Stimulated activated naive B cell treated with anti-CD40 and anti-IgM and Interleukin-4, amounts not matched to agents 10 μg/mL and 1 μg/mL and 100 μg/mL, for 72 hours (primary cell): ENCODE measurements around the gene SETD3.

Experiments used
- ATAC-seq, 2 donors: fragments of 150-1000 bp; cut with Tn5 transposase; replicated peaks; 2 replicates each; pipeline ENCODE4 v1.10.0; 2021; ENCODE audit warnings: moderate library complexity in 1 of 2
- DNase-seq: peaks from one replicate; pipeline ENCODE4 v3.0.0; 2021
- H3K27ac Mint-ChIP-seq: one replicate; pipeline ENCODE4 v1.8.0; 2022; ENCODE audit warnings: mild to moderate bottlenecking, mixed read lengths
- H3K27me3 Mint-ChIP-seq, 2 donors: one replicate each; pipeline ENCODE4 v1.8.0; 2022; ENCODE audit warnings: mixed read lengths in 2 of 2
- H3K36me3 Mint-ChIP-seq, 2 donors: one replicate each; pipeline ENCODE4 v1.8.0; 2022; ENCODE audit warnings: mixed read lengths in 2 of 2, mild to moderate bottlenecking in 1 of 2
- H3K4me1 Mint-ChIP-seq, 2 donors: one replicate each; pipeline ENCODE4 v1.8.0; 2022; ENCODE audit warnings: mixed read lengths in 2 of 2, mild to moderate bottlenecking in 1 of 2
- H3K4me3 Mint-ChIP-seq, 2 donors: one replicate each; pipeline ENCODE4 v1.8.0; 2022; ENCODE audit warnings: mild to moderate bottlenecking in 2 of 2, mixed read lengths in 2 of 2, moderate library complexity in 1 of 2
- H3K9me3 Mint-ChIP-seq, 2 donors: one replicate each; pipeline ENCODE4 v1.8.0; 2022; ENCODE audit warnings: mixed read lengths in 2 of 2, mild to moderate bottlenecking in 1 of 2

Gene SETD3

GRCh38 chr14:99467336-99468078 is 13.2 kb downstream of the SETD3 start:
- Mint-ChIP-seq H3K4me3 (peak overlapping the region in 1 of 2 donors; percentile 43), H3K4me1 (peaks cover 22 to 29% of the 10 kb centered on the region in 2 donors), H3K27ac (no peak overlapping the region), H3K36me3 (peaks cover 18 to 24% of the 10 kb centered on the region in 2 donors), H3K27me3 (no peaks in the 10 kb centered on the region), H3K9me3 (no peaks in the 10 kb centered on the region)
- no peak for ATAC-seq
- DNase-seq: no peak

GRCh38 chr14:99466758-99467157 is 13.9 kb downstream of the SETD3 start:
- peaks cover 24 to 32% of the 10 kb centered on the region in 2 donors for H3K36me3 Mint-ChIP-seq
- no peaks in the 10 kb centered on the region for H3K9me3 Mint-ChIP-seq
- H3K4me3 Mint-ChIP-seq: no peak overlapping the region
- H3K27ac Mint-ChIP-seq: no peak overlapping the region
- no peaks in the 10 kb centered on the region for H3K27me3 Mint-ChIP-seq
- DNase-seq (no peak), ATAC-seq (no peak)
- H3K4me1 Mint-ChIP-seq: peaks cover 22 to 29% of the 10 kb centered on the region in 2 donors

- DNase-seq: no peak
- peaks cover 17 to 22% of the 10 kb centered on the region in 2 donors for H3K4me1 Mint-ChIP-seq
- H3K9me3 Mint-ChIP-seq: no peaks in the 10 kb centered on the region
- no peak overlapping the region for H3K4me3 Mint-ChIP-seq
- H3K27ac Mint-ChIP-seq: no peak overlapping the region
- no peak for ATAC-seq
- H3K27me3 Mint-ChIP-seq: no peaks in the 10 kb centered on the region
- peaks cover 32 to 42% of the 10 kb centered on the region in 2 donors for H3K36me3 Mint-ChIP-seq
These were observed 15.4 kb downstream of the SETD3 start for GRCh38 chr14:99465288-99465687.

- ATAC-seq: no peak
- Mint-ChIP-seq H3K9me3 (no peaks in the 10 kb centered on the region), H3K27me3 (no peaks in the 10 kb centered on the region), H3K4me3 (no peak overlapping the region), H3K36me3 (peaks cover 32 to 49% of the 10 kb centered on the region in 2 donors), H3K4me1 (peaks cover 13 to 16% of the 10 kb centered on the region in 2 donors), H3K27ac (no peak overlapping the region)
- no peak for DNase-seq
These were observed 16.7 kb downstream of the SETD3 start for GRCh38 chr14:99463974-99464373.

- peaks cover under 1 to 4% of the 10 kb centered on the region in 2 donors for H3K4me1 Mint-ChIP-seq
- peaks cover 32 to 53% of the 10 kb centered on the region in 2 donors for H3K36me3 Mint-ChIP-seq
- no peaks in the 10 kb centered on the region for H3K27me3 Mint-ChIP-seq
- no peaks in the 10 kb centered on the region for H3K9me3 Mint-ChIP-seq
- ATAC-seq: no peak
- no peak for DNase-seq
- no peak overlapping the region for H3K27ac Mint-ChIP-seq
- no peak overlapping the region for H3K4me3 Mint-ChIP-seq
These were observed 18.4 kb downstream of the SETD3 start for GRCh38 chr14:99462210-99462609.

GRCh38 chr14:99461411-99462085 is 19.1 kb downstream of the SETD3 start:
- Mint-ChIP-seq H3K4me1 (peaks cover 0 to 4% of the 10 kb centered on the region in 2 donors), H3K27me3 (no peaks in the 10 kb centered on the region), H3K4me3 (no peak overlapping the region), H3K9me3 (no peaks in the 10 kb centered on the region), H3K36me3 (peaks cover 38 to 59% of the 10 kb centered on the region in 2 donors), H3K27ac (no peak overlapping the region)
- ATAC-seq (no peak), DNase-seq (no peak)

GRCh38 chr14:99460793-99461192 is 19.9 kb downstream of the SETD3 start:
- no peak overlapping the region for H3K27ac Mint-ChIP-seq
- no peaks in the 10 kb centered on the region for H3K9me3 Mint-ChIP-seq
- peaks cover 0 to 4% of the 10 kb centered on the region in 2 donors for H3K4me1 Mint-ChIP-seq
- DNase-seq (no peak), ATAC-seq (no peak)
- peaks cover 38 to 56% of the 10 kb centered on the region in 2 donors for H3K36me3 Mint-ChIP-seq
- no peaks in the 10 kb centered on the region for H3K27me3 Mint-ChIP-seq
- no peak overlapping the region for H3K4me3 Mint-ChIP-seq

- peaks cover 34 to 57% of the 10 kb centered on the region in 2 donors for H3K36me3 Mint-ChIP-seq
These were observed 21.1 kb downstream of the SETD3 start for GRCh38 chr14:99459481-99460100.

GRCh38 chr14:99454246-99454645 is 26.4 kb downstream of the SETD3 start:
- no peak overlapping the region for H3K27ac Mint-ChIP-seq
- DNase-seq: no peak
- no peak for ATAC-seq
- peaks cover 14 to 45% of the 10 kb centered on the region in 2 donors for H3K36me3 Mint-ChIP-seq
- no peak overlapping the region for H3K4me3 Mint-ChIP-seq
- H3K27me3 Mint-ChIP-seq: no peaks in the 10 kb centered on the region
- H3K4me1 Mint-ChIP-seq: no peaks in the 10 kb centered on the region
- H3K9me3 Mint-ChIP-seq: no peaks in the 10 kb centered on the region

More at GRCh38 chr14:99459481-99460100, 21.1 kb downstream of the SETD3 start:
- Mint-ChIP-seq H3K9me3 (no peaks in the 10 kb centered on the region), H3K27ac (no peak overlapping the region), H3K4me1 (peaks cover 0 to 4% of the 10 kb centered on the region in 2 donors), H3K27me3 (no peaks in the 10 kb centered on the region), H3K4me3 (no peak overlapping the region)
- DNase-seq: no peak
- no peak for ATAC-seq

- no peaks in the 10 kb centered on the region for H3K4me1 Mint-ChIP-seq
These were observed 27.7 kb downstream of the SETD3 start for GRCh38 chr14:99452968-99453367.

GRCh38 chr14:99451234-99451633 is 29.4 kb downstream of the SETD3 start:
- H3K4me3 Mint-ChIP-seq: no peak overlapping the region
- DNase-seq (no peak), ATAC-seq (no peak)
- no peaks in the 10 kb centered on the region for H3K4me1 Mint-ChIP-seq
- H3K27ac Mint-ChIP-seq: no peak overlapping the region
- peaks cover 15 to 55% of the 10 kb centered on the region in 2 donors for H3K36me3 Mint-ChIP-seq
- H3K27me3 Mint-ChIP-seq: no peaks in the 10 kb centered on the region
- H3K9me3 Mint-ChIP-seq: no peaks in the 10 kb centered on the region

More at GRCh38 chr14:99452968-99453367, 27.7 kb downstream of the SETD3 start:
- Mint-ChIP-seq H3K36me3 (peaks cover 15 to 53% of the 10 kb centered on the region in 2 donors), H3K9me3 (no peaks in the 10 kb centered on the region), H3K27ac (no peak overlapping the region), H3K4me3 (no peak overlapping the region), H3K27me3 (no peaks in the 10 kb centered on the region)
- no peak for ATAC-seq
- DNase-seq: no peak

GRCh38 chr14:99450266-99450665 is 30.4 kb downstream of the SETD3 start:
- Mint-ChIP-seq H3K36me3 (peaks cover 17 to 60% of the 10 kb centered on the region in 2 donors), H3K4me3 (no peak overlapping the region), H3K4me1 (no peaks in the 10 kb centered on the region), H3K27me3 (no peaks in the 10 kb centered on the region), H3K9me3 (no peaks in the 10 kb centered on the region), H3K27ac (no peak overlapping the region)
- no peak for DNase-seq
- ATAC-seq: no peak

- H3K4me3 Mint-ChIP-seq: no peak overlapping the region
- DNase-seq: no peak
- H3K27me3 Mint-ChIP-seq: no peaks in the 10 kb centered on the region
- H3K4me1 Mint-ChIP-seq: peaks cover 0 to under 1% of the 10 kb centered on the region in 2 donors
- H3K27ac Mint-ChIP-seq: no peak overlapping the region
- peaks cover 17 to 61% of the 10 kb centered on the region in 2 donors for H3K36me3 Mint-ChIP-seq
- no peaks in the 10 kb centered on the region for H3K9me3 Mint-ChIP-seq
- no peak for ATAC-seq
These were observed 32.9 kb downstream of the SETD3 start for GRCh38 chr14:99447739-99448138.

- peaks cover 0 to 3% of the 10 kb centered on the region in 2 donors for H3K9me3 Mint-ChIP-seq
- peak overlapping the region; percentile 32 for H3K27ac Mint-ChIP-seq
- peaks cover 13 to 16% of the 10 kb centered on the region in 2 donors for H3K4me1 Mint-ChIP-seq
- DNase-seq (no peak), ATAC-seq (no peak)
- no peaks in the 10 kb centered on the region for H3K27me3 Mint-ChIP-seq
- H3K4me3 Mint-ChIP-seq: no peak overlapping the region
- peaks cover 34 to 65% of the 10 kb centered on the region in 2 donors for H3K36me3 Mint-ChIP-seq
These were observed 34.7 kb downstream of the SETD3 start for GRCh38 chr14:99445931-99446330.
